ENCODE data around the gene PEAK3. TPM values are rescaled to one million over a fixed set of nuclear protein-coding genes. Genes with fewer than 3 reads are reported as not detected.

The PEAK3 gene
- total RNA-seq, 3 donors from 2014 or later: 1.8 TPM; not detected in 2

- no peaks in the 10 kb centered on the region for H3K4me1 ChIP-seq
- no peak overlapping the region for H3K4me3 ChIP-seq
- TF ChIP-seq POLR2A (IDR thresholded peaks at IDR 0.05) (no peak), POLR2AphosphoS5 (IDR thresholded peaks at IDR 0.05) (no peak), CTCF (IDR thresholded peaks at IDR 0.05) (no peak)
- no peaks in the 10 kb centered on the region for H3K36me3 ChIP-seq
- peaks cover 14 to 19% of the 10 kb centered on the region in 2 donors for H3K9me3 ChIP-seq
- peaks cover 9 to 17% of the 10 kb centered on the region in 2 donors for H3K27me3 ChIP-seq
- no peak overlapping the region for H3K27ac ChIP-seq
- DNase-seq (ENCODE audit: low spot score in 2 of 2): no peak
- intact Hi-C loops (cut with DNase I; ENCODE audit: low total_unique reads): no loop called here
Measured at GRCh38 chr19:2315818-2316353, 33.9 kb upstream of the PEAK3 start.

GRCh38 chr19:2315121-2315817, 33.3 kb upstream of the PEAK3 start:
- Histone ChIP-seq H3K4me3 (no peak overlapping the region), H3K36me3 (no peaks in the 10 kb centered on the region), H3K9me3 (peaks cover 14 to 19% of the 10 kb centered on the region in 2 donors), H3K27ac (no peak overlapping the region), H3K27me3 (peaks cover 9 to 17% of the 10 kb centered on the region in 2 donors), H3K4me1 (no peaks in the 10 kb centered on the region)
- no peak for TF ChIP-seq CTCF (IDR thresholded peaks at IDR 0.05)
- TF ChIP-seq POLR2A (IDR thresholded peaks at IDR 0.05): no peak
- no peak for TF ChIP-seq POLR2AphosphoS5 (IDR thresholded peaks at IDR 0.05)
- no peak for DNase-seq (ENCODE audit: low spot score in 2 of 2)
- intact Hi-C loops (cut with DNase I; ENCODE audit: low total_unique reads): no loop called here

GRCh38 chr19:2312820-2313501, 31.0 kb upstream of the PEAK3 start:
- no peak for DNase-seq (ENCODE audit: low spot score in 2 of 2)
- intact Hi-C loops (cut with DNase I; ENCODE audit: low total_unique reads): no loop called here
- H3K27me3 ChIP-seq: peaks cover 9 to 26% of the 10 kb centered on the region in 2 donors

GRCh38 chr19:2311093-2311492, 29.1 kb upstream of the PEAK3 start:
- no peak for DNase-seq (ENCODE audit: low spot score in 2 of 2)
- peaks cover 18 to 39% of the 10 kb centered on the region in 2 donors for H3K27me3 ChIP-seq
- H3K36me3 ChIP-seq: no peaks in the 10 kb centered on the region
- peaks cover 14 to 19% of the 10 kb centered on the region in 2 donors for H3K9me3 ChIP-seq
- TF ChIP-seq POLR2A (IDR thresholded peaks at IDR 0.05) (no peak), CTCF (IDR thresholded peaks at IDR 0.05) (no peak), POLR2AphosphoS5 (IDR thresholded peaks at IDR 0.05) (no peak)
- intact Hi-C loops (cut with DNase I; ENCODE audit: low total_unique reads): no loop called here
- no peak overlapping the region for H3K4me3 ChIP-seq
- H3K4me1 ChIP-seq: no peaks in the 10 kb centered on the region
- no peak overlapping the region for H3K27ac ChIP-seq

More at GRCh38 chr19:2312820-2313501, 31.0 kb upstream of the PEAK3 start:
- Histone ChIP-seq H3K4me1 (no peaks in the 10 kb centered on the region), H3K36me3 (no peaks in the 10 kb centered on the region), H3K9me3 (peaks cover 14 to 19% of the 10 kb centered on the region in 2 donors), H3K4me3 (no peak overlapping the region), H3K27ac (no peak overlapping the region)
- TF ChIP-seq POLR2AphosphoS5 (IDR thresholded peaks at IDR 0.05) (no peak), CTCF (IDR thresholded peaks at IDR 0.05) (no peak), POLR2A (IDR thresholded peaks at IDR 0.05) (no peak)

Data from breast epithelium (tissue), 4 donors.